ENCODE data around the gene CPSF4.

CPSF4 gene

GRCh38 chr7:99448855-99449254, 10.1 kb downstream of the CPSF4 start:
- DNase-seq (ENCODE audit: low read depth in 2 of 2) = no peak

- no peak for DNase-seq (ENCODE audit: low read depth in 2 of 2)
Measured at GRCh38 chr7:99449326-99449725, 10.6 kb downstream of the CPSF4 start.

DNA sequence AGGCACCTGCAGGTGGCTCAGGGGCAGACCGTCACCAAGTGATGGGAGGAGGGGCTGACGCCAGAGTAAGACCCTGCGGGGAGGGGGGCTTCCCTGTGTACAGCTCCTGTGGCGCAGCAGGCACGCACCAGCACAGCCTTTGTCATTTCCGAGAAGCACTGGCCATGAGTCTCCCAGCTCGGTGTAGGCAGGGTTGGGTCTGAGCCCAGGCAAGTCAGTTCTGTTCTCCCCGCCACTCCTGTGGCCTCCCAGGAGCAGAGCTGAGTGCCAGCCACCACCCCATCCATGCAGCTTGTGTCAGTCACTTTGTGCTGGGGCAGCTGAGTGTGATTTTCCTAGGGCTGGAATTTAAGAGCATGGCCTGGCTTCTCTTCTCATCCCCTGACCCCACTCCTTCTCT, 13.2 kb downstream of the CPSF4 start:
- no peak for DNase-seq (ENCODE audit: low read depth in 2 of 2)

DNA sequence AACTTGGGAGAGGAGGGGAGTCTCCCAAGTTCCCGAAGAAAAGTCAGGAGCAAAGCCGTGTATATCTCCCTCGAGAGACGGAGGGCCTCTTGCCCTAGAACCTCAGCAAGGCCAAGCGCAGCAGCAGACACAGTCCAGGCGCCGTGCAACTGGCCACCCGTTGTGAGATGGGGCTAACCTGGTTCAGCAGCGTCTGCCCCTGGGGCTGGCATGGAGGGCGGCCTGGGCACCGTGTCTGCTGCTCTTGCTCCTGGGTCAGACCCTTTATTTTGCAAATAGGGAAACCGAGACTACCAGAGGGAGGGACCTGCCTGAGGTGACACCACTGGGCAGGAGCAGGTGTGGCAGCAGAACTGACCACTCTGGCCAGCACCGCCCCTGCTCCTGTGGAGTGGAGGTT, 13.8 kb downstream of the CPSF4 start:
- no peak for DNase-seq (ENCODE audit: low read depth in 2 of 2)

DNA sequence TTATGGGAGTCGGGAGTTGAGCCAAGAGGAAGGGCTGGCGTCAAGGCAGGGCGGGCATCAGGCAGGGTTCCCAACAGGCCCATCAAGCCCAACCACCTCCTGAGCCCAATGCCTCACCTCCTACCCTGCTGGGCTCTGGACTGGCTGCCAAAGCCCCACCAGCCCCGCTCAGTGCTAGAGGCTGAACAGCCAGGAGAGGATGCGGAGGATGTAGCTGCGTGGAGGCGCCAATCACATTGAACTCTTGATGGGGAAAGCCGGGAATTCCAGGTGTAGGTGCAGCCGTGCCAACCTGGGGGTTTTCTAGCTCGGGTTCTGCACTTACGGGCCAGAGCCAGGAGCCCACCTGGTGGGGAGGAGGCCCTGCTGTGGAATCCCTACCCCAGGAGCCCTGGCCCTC, 14.4 kb downstream of the CPSF4 start:
- no peak for DNase-seq (ENCODE audit: low read depth in 2 of 2)

- no peak for DNase-seq (ENCODE audit: low read depth in 2 of 2)
Measured at GRCh38 chr7:99455874-99456273, 17.1 kb downstream of the CPSF4 start.

DNA sequence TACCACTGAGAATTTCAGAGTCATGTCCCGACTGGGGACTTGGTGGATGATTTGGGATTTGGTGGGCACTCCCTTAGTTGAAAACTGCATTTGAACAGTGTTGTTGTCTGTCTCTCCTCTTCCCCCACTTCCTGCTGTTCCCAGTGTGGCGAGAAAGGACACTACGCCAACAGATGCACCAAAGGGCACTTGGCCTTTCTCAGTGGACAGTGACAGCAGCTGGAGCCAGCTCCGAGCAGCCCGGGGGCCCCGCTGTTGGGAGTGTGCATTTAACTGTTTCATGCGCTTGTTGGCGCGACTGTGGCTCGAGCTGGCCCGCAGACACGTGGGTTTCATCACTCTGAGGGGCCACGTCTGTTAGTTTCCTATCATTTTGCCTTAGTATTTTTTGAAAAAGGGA, 17.5 kb downstream of the CPSF4 start:
- no peak for DNase-seq (ENCODE audit: low read depth in 2 of 2)

- no peak for DNase-seq (ENCODE audit: low read depth in 2 of 2)
Measured at GRCh38 chr7:99457050-99457649, 18.4 kb downstream of the CPSF4 start.

- no peak for DNase-seq (ENCODE audit: low read depth in 2 of 2)
Measured at GRCh38 chr7:99457650-99458493, 19.1 kb downstream of the CPSF4 start.

DNA sequence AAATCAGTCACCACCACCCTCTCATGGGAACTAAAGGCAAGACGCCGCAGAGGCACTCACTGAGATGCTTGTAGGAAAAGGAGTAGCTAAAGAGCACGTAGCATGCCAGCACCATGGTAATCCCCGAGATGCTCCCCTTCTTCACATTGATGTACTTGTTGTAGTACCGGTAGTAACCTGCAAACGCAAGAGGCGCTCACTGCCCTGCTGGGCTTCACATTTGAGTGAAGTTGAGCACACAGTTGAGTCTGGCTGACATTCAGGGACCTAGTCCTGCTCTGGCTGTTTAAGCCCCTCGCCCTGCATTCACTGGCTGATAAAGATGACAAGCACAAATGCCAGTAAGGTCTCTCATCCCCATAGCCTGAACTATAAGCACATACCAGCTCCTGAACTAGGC, 20.3 kb downstream of the CPSF4 start:
- no peak for DNase-seq (ENCODE audit: low read depth in 2 of 2)

- no peak for DNase-seq (ENCODE audit: low read depth in 2 of 2)
Measured at GRCh38 chr7:99460651-99461050, 21.9 kb downstream of the CPSF4 start.

DNA sequence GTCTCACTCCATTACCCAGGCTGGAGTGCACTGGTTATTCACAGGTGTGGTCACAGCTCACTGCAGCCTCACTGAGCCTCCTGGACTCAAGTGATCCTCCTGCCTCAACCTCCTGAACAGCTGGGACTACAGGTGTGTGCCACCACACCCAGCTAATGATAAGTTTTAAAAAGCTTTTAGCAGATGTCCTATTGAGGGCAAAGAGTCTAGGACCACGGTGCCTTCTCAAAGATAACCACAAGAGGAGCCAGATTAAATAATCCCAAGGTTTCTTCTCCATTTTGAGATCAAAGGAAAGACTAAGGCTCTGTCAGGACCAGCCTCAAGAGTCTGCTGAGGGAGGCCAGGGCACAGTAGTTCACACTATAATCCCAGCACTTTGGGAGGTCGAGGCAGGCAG, 22.5 kb downstream of the CPSF4 start:
- no peak for DNase-seq (ENCODE audit: low read depth in 2 of 2)

- no peak for DNase-seq (ENCODE audit: low read depth in 2 of 2)
Measured at GRCh38 chr7:99465421-99465768, 26.7 kb downstream of the CPSF4 start.

- DNase-seq (ENCODE audit: low read depth in 2 of 2) = no peak
Measured at GRCh38 chr7:99468336-99468918, 29.7 kb downstream of the CPSF4 start.

- DNase-seq (ENCODE audit: low read depth in 2 of 2) = no peak
Measured at GRCh38 chr7:99469381-99470065, 30.8 kb downstream of the CPSF4 start.

- peak; percentile 96 to 98 for DNase-seq (ENCODE audit: low read depth in 2 of 2)
Measured at GRCh38 chr7:99472561-99473314, 34.0 kb downstream of the CPSF4 start, which contains the start of gene ZNF789. Gene ZNF789, plus strand, starts transcription at chr7:99472890. Its CDS starts 3,567 bp downstream, at chr7:99476457.

GRCh38 chr7:99473315-99473596, 34.5 kb downstream of the CPSF4 start:
- DNase-seq (ENCODE audit: low read depth in 2 of 2) = no peak

DNA sequence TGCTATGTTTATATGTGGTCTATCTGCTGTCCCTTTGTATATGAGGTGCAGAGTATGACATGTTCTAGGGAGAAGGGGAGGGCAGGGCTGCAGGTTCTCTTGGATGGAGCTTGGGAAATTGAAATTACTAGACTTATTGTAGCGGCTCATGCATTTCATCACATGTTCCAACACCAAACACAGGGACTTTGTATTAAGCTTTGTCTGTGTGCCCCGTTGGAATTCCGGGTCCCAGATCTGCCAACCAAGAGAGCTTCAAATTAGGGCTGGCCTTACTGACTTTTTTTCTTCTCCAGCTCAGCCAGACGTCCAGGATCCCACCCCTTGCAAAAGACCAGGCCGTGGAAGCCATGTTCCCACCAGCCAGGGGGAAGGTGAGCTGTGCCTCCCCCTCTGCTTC, 37.4 kb downstream of the CPSF4 start:
- no peak for DNase-seq (ENCODE audit: low read depth in 2 of 2)

GRCh38 chr7:99478464-99479440, 40.0 kb downstream of the CPSF4 start:
- DNase-seq (ENCODE audit: low read depth in 2 of 2) = no peak

DNA sequence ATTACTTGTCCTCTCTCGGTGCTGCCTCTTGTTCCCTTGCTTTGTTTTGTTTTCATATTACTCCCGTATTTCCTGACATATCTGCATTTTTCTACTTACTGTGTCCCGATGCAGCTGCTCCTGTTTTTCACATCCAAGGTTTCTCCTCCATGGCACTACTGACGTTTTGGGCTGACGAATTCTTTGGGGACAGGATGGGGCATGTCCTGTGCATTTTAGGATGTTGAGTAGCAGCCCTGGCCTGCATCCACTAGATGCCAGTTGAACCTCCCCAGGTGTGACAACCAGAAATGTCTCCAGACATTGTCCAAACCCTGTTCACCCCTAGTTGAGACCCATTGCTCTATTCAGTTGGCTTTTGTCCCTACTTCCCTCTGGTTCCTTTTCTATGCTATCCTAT, 46.4 kb downstream of the CPSF4 start:
- DNase-seq (ENCODE audit: low read depth in 2 of 2) = no peak

GRCh38 chr7:99489235-99489634, 50.5 kb downstream of the CPSF4 start:
- DNase-seq (ENCODE audit: low read depth in 2 of 2) = no peak

Measured in stimulated activated CD4-positive, alpha-beta T cell treated with anti-CD3 and anti-CD28 coated beads, Interleukin-12 subunit alpha, Interleukin-12 subunit beta, amount 100 ng/mL, for 24 hours (primary cell).